HG02973 (cell line): ENCODE results near the gene MUC2.

Experiments
- ATAC-seq: cut with Tn5 transposase; IDR thresholded peaks from one replicate; pipeline ENCODE4 v1.9.1; 2021; ENCODE audit warnings: moderate library complexity; ENCODE audit not compliant: unreplicated experiment

The MUC2 gene

DNA sequence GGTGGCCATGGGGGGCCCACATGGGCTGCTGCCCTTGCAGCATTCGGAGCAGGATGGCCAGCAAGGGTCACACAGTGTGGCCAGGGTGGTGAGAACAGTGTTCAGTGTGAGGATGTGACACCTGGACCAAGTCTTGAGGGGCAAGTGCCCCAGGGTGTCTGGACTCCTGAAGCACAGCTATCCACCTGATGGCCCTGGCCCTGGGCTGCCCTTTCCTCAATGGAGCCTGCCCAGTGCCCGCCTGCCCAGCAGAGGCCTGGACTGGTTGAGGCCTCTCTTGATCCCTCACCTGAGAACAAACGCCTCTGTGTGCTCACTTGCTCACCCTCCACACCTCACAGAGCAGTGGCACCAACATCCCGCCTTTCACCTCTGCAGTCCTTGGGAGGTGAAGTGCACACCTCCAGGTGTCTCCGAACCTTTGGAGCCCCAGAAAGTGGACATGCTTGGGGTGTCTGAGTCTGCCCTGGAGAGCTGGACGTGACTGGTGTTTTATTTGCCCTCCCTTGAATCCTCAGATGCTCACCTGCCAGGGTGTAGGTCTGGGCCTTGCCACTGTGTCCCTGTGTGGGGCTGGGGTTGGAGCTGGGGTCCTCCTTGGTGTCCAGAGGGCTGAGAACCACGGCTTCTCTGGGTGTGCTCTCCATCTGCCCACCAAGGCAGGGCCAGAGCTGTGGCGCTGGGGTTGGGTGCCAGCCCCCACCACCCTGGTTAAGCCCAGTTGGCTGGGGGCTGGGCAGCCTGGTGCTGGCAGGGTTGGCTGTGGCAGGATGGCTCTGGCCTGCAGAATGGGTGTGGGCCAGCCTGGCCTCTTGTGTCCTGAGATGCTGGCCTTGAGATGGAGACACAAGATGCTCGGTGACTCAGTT is 3.8 kb upstream of the MUC2 start:
- ATAC-seq: no peak

DNA sequence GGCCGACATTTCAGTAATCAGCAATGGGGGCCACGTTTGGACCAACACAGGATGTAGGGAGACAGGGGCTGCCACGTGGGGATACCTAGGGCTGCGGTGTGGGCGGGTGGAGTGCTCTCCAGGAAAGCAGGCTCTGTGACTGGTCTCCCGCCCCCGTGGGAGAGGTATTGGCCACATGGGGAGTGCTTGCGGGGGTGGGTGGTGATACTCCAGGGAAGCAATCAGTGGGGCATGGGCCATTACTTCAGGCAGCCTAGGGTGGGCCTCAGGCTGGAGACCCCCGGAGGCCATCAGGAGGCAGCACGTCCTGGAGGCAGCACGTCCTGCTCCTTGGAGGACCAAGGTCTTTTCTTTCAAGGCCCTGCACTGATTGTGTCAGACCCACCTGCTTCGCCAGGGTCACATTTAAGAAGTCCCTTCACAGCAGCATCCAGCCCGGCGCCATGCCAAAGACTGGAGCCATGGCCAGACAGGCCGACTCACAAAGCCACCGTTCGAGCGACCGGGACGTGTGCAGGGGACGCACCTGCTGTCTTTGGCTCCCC is 3.0 kb upstream of the MUC2 start:
- ATAC-seq: no peak

DNA sequence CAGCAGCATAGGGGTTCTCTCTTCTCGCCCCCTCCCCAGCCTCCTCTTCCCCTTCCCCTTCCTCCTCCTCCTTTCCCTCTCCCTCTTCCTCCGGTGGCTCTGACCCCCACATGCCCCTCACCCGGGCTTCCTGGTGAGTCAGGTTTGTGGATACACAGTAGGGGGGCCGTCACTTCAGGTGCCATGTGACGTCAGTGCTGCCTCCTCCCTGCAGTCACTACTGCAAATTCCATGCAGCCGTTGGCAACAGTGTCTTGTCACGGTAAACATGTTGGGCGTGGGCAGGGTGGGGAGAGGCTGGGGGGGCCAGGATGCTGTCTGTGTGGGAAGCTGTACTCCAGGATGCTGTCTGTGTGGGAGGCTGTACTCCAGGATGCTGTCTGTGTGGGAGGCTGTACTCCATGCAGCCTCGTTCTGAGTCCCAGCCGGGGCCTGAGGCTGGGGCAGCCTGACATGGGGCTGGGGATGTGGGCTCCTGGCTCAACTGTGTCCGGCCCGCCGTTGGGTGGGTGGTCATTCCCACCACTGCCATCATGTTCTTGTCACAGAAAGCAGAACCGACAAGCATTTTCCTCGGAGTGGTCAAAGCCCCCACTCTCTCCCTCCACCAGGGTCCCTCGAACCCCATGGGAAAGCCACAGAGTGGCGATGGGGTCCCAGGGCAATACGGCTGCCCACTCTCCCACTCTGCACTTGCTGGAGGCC is 2.4 kb upstream of the MUC2 start:
- ATAC-seq: no peak

DNA sequence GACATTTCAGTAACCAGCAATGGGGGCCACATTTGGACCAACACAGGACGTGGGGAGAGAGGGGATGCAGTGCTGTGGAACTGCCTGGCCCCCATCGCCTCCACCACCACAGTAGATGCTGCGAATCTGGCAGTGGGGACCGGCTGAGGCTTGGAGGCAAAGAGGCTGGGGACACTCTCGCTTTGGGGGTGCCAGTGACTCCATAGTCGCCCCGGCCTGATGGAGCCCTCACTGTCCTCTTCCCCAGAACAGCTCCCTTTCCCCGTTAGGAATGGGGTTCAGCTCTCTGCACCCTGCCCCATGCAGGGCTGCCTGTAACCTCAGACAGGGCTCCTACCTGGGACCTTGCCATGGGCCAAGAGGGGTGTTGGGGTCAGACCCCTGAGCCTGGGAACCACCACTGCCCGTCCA is 1.8 kb upstream of the MUC2 start:
- ATAC-seq: no peak

DNA sequence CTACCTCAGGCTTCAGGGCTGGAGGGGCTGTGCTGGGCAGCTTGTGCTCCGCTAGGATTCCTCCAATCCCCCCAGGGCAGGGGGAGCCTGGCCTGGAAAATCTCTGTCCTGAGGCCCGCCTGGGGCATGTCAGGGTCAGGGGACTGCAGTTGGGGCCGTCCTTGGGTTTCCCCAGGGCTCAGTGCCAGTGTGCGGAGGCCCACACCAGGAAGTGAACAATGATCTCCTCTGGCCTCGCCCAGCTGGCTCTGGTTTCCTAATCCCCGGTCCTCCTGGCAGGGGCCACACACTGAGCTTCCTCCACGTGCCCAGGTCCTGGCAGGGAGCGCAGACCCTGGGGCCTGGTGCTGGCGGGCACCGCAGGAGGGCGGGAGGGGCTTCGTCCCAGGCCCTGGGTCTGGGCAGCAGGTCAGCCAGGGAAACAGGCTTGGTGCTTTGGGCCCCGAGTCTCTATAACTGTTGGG is 1.4 kb upstream of the MUC2 start:
- no peak for ATAC-seq

DNA sequence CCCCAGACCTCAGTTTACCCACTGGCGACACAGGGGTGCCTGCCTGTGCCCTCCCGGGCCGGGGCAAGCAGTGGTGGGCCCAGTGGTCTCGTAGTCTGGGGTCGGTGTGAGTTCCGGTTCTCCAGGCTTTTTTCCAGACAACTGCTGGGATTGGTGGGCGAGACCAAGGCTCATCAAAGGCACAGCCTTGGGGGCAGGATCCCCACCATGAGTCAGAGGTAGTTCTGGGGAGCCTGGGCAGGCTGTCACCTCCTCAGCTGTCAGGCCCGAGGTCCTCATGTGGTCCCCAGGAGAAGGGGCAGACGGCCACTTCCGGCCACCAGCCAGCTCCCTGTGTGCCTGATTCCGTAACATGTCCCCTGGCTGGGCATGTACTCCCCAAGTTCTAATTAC is 827 bp upstream of the MUC2 start:
- ATAC-seq: no peak

DNA sequence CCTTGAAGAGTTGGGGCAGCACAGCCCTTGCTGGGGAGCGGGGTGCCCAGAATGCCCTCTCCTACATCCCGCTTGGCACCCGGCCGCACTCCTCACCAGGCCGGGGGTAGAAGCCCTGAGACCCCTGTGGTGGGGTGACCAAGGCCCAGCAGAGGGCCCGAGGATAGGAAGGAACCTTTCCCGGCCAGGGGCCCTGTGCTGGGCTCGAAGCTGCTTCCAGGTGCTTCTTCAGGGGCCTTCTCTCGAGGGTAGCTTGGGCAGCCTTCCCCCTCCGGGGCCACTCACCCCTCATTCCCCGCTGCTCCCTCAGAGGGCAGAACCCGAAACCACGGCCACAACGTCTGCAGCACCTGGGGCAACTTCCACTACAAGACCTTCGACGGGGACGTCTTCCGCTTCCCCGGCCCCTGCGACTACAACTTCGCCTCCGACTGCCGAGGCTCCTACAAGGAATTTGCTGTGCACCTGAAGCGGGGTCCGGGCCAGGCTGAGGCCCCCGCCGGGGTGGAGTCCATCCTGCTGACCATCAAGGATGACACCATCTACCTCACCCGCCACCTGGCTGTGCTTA is 752 bp downstream of the MUC2 start:
- no peak for ATAC-seq

DNA sequence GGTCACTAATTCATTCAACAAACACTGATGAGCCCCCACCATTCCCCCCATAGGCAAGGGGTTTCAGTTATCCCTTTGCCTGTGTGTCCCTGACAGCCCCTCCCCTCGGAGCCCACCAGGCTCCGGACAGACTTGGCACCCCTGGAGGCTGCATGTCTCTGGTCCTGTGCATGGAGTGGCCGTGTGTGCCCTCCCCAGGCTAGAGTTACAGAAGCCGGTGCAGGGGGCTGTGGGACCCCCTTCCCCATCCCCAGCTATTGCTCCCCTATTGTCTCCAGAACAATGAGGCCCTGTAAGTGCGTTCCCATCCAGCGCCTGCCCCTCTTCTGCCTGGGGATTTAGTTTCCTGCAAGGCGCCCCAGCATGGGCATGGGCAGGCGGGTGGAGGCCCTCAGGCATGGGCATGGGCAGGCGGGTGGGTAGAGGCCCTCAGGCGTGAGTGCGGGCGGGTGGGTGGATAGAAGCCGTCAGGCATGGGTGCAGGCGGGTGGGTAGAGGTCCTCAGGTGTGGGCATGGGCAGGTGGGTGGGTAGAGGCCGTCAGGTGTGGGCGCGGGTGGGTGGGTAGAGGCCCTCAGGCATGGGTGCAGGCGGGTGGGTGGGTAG is 1.5 kb downstream of the MUC2 start:
- no peak for ATAC-seq

DNA sequence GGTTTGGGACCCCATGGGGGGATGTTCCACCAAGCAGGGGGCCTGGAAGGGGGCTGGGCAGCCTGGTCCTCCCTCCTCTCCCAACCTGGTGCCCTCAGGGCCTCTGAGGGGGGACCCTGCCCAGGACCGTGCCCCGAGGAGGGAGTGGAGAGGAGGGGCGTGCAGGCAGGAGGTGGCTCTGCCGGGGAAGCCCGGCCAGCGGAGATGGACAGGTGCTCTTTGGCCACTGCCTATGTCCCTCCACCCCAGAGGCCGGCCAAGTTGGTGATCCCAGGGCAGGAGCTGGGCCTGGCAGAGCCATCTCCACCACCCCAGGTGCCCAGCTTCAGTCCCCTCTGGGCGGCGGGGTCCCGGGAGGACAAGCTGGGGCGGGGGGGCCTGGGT is 2.4 kb downstream of the MUC2 start:
- ATAC-seq: no peak

DNA sequence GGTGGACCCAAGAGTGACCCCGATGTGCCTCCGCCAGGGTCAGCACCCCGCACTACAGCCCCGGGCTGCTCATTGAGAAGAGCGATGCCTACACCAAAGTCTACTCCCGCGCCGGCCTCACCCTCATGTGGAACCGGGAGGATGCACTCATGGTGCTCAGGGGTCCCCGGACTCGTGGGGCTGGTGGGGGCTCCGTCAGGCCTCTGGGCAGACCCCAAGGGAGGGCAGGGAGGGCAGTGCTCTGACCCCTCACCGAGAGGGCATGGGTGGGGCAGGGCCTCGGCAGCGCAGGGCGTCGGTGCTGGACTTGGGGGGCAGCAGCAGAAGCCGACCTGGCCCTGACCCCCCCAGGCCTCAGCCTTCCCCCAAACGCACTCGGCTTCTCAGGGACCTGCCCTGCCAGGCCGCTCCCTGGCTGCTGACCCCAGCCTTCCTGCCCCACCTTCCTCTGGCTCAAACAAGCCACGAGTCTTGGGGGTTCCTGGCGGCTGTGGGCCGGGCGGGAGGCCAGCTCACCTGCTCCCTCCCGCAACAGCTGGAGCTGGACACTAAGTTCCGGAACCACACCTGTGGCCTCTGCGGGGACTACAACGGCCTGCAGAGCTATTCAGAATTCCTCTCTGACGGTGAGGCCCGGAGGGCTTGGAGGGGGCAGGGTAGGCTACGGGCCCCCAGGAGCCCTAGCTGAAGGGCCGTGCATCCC is 2.9 kb downstream of the MUC2 start:
- ATAC-seq: no peak

DNA sequence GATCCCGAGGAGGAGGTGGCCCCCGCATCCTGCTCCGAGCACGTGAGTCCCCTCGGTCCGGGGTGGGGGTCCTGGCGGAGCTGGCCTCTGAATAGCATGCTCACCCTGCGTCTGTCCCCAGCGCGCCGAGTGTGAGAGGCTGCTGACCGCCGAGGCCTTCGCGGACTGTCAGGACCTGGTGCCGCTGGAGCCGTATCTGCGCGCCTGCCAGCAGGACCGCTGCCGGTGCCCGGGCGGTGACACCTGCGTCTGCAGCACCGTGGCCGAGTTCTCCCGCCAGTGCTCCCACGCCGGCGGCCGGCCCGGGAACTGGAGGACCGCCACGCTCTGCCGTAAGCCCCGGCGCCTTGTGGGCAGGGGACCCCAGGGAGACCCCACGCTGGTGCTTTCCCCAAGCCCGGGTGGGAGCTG is 3.5 kb downstream of the MUC2 start:
- ATAC-seq: no peak

DNA sequence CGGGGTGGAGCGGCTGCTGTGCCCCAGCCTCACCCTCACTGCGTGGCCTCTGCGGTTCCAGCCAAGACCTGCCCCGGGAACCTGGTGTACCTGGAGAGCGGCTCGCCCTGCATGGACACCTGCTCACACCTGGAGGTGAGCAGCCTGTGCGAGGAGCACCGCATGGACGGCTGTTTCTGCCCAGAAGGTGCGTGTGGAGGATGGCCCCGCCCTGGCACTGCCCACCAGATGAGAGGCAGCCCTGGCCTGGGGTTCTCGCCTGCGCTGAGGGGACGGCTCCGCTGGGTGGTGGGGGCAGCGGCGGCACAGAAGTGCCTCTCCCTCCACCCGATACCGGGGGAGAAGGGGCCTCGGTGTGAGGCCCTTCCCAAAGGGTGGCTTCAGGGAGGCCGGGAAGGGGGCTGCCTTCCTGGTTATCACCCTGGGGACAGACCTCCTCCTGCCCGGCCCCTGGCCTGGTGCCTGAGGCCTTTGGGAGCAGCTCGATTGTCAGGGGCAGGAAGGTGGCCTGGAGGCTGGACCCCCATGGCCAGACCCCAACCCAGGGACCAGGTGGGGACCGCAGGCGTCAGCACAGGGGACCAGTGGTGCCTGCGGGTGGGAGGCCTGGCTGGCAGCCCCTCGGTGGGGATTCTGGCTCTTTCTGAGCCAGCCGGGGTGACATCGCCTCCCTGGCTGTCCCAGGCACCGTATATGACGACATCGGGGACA is 7.1 kb downstream of the MUC2 start:
- no peak for ATAC-seq

DNA sequence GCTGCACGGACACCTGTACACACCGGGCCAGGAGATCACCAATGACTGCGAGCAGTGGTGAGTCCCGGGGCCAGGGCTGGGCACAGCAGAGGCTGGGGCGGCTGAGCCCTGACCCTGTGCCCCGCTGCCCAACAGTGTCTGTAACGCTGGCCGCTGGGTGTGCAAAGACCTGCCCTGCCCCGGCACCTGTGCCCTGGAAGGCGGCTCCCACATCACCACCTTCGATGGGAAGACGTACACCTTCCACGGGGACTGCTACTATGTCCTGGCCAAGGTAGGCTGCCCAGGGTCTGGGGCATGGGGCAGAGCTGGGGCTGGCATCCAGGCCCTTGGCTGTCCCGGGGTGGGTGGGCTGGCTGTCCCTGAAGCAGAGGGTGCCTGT is 7.7 kb downstream of the MUC2 start:
- ATAC-seq: no peak

DNA sequence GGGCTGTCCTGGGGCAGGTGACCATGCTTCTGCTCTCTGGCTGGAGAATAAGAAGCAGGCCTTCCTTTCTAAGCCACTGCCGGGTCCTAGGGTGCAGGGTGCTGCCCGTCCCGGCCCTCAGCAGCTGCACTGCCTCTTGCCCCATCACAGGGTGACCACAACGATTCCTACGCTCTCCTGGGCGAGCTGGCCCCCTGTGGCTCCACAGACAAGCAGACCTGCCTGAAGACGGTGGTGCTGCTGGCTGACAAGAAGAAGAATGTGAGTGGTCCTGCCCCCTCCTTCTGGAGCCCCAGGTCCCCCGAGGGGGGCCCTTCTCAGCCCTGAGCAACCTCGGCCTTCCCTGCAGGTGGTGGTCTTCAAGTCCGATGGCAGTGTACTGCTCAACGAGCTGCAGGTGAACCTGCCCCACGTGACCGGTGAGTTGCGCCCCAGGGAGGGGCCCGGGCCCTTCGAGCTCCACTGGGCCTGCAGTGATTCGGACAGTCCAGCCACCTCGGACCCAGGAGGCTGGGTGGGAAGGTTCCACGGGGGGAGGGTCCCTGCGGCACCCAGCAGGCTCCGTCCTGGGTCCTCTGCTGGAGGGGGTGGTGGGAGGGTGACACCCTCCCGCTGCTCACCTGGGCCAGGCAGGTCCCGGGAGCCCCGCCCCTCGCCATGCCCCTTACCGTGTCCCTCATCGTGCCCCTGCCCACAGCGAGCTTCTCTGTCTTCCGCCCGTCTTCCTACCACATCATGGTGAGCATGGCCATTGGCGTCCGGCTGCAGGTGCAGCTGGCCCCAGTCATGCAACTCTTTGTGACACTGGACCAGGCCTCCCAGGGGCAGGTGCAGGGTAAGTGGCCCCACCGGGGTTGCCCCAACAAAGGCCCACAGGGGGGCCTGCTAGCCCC is 8.3 kb downstream of the MUC2 start:
- ATAC-seq: no peak

DNA sequence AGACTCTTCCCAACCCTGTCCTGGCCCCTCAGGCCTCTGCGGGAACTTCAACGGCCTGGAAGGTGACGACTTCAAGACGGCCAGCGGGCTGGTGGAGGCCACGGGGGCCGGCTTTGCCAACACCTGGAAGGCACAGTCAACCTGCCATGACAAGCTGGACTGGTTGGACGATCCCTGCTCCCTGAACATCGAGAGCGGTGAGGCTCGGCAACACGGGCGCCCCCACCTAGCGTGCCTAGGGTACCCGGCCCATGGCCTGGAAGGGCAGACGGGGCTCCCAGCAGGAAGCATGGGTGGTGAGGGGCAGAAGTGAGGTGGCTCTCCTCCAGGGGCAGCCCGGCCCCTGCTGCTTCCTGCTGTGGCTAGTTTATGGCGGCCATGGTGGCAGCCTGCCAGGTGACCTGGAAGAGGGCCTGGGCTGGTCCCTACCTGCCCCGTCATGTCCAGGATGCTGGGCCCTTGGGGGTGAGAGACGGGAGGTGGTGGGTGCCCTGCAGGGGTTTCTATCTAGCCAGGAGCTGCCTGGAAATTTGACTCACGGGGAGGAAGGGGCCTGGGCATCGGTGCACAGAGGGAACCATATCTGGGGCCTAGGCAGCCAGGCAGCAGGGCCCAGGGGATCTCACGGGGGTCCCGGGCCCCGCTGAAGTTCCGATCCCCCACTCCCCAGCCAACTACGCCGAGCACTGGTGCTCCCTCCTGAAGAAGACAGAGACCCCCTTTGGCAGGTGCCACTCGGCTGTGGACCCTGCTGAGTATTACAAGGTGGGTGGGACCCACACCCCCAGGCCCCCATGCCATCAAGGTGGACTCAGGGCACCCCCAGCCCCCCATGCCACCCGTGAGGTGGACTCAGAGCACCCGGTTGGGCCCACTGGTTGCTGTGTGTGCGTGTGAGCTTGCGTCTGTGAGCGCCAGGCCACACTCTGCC is 9.2 kb downstream of the MUC2 start:
- no peak for ATAC-seq

DNA sequence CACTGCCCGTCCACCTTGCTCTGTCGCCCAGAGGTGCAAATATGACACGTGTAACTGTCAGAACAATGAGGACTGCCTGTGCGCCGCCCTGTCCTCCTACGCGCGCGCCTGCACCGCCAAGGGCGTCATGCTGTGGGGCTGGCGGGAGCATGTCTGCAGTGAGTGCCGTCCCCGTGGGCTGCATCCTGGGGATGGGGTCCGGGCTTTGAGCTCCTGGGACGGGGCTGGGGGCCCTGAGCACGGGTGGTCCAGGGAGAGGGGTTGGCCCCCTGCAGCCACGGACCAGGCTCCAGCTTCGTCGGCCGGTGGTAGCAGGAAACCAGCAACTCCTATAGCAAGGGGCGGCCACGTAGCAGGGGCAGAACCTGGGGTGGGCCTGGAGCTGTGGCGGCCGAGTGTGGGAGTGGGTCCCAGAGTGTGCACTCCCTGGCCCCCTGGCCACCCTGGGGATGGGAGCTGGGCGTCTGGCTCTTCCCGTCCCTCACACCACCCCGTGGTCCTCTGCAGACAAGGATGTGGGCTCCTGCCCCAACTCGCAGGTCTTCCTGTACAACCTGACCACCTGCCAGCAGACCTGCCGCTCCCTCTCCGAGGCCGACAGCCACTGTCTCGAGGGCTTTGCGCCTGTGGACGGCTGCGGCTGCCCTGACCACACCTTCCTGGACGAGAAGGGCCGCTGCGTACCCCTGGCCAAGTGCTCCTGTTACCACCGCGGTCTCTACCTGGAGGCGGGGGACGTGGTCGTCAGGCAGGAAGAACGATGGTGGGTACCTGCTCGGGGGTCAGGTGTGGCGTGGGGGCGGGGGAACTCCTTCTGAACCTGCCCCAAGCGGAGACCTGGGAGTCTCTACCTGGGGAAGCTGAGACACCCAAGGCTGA is 10.1 kb downstream of the MUC2 start:
- no peak for ATAC-seq
